GM18520 (cell line): ENCODE results near the gene OR52E6.
A peak's percentile ranks its signal among the peaks of the same experiment; 100 is the strongest.

Source experiments
- ATAC-seq: cut with Tn5 transposase; IDR thresholded peaks from one replicate; pipeline ENCODE4 v1.9.1; 2021; ENCODE audit not compliant: unreplicated experiment

The OR52E6 gene

DNA sequence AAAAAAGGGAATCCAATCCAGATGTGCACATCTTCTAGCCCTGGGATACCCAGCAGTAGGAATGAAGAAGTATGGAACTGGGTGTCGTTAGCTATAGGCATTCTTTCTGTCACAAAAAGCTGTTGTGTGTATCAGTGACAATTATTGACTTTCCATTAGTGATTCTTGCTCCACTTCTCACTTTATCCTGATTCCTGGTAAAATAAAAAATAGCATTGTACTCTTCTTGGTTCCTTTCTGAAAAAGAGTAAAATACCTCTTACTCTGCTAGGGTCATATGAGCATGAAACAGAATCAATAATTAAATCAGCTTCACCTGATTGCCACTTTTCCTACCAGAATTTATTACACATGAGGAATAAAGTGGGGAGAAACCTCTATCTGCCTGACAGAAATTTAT lies at the start of gene OR52E6:
Gene OR52E6 (minus strand): TSS at position 101 of the 400 bp plus-strand sequence. CDS start 0 bp downstream, at position 101.
- no peak for ATAC-seq

DNA sequence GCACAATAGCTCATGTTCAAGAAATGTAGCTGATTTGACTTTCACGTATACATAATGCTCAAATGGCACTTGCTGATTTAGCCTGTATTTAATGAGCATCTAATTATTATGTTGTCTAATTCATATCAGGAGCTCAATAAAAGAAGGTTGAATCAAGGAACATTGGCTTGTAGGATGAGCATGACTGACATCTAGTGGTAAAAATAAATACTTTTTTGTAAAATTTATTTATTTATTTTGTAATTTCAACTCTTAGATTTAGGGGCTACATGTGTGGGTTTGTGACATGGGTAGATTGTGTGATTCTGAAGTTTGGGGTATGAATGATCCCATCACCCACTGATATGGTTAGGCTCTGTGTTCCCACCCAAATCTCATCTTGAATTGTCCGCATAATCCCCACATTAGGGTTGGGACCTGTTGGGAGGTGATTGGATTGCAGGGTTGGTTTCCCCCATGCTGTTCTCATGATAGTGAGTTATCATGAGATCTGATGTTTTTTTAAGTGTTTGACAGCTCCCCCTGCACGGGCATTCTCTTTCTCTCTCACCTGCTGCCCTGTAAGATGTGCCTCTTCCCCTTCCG lies 49.6 kb upstream of the OR52E6 start:
- no peak for ATAC-seq

DNA sequence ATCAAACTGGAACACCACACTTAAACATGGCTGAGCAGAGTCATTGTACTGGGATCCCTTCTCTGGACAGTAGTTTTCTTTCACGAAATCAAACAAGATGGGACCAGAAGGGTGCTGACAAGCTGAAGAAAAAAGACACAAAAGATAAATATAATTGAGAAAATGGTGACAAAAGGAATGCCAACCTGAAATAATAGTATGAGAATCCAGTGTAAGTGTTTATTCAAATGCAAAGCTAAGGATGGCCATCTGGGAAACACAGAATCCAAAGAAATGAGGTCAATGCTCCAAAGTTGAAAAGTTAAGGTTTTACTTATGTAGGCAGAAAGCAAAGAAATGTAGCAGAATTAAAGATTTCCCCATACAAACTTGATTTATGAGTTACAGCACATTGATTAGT lies 46.0 kb upstream of the OR52E6 start:
- ATAC-seq, result no peak

DNA sequence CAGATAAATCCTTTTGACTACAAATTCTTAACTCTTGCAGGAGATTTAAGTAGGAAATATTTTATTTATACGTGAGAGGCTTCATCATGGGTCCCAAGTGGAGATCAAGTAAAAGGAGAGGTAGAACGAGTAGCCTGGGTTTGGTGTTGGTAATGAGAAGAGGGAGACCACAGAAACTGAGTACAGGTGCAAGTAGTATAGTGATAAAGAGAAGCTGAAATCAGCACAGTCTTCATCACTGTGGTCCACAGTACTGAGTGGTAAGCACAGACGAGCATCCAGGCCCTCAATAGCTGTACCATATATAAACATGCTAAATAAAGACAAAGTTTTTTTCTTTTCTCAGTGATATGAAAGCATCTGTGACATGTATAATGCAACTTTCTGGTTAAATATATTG lies 45.5 kb upstream of the OR52E6 start:
- ATAC-seq, result no peak

DNA sequence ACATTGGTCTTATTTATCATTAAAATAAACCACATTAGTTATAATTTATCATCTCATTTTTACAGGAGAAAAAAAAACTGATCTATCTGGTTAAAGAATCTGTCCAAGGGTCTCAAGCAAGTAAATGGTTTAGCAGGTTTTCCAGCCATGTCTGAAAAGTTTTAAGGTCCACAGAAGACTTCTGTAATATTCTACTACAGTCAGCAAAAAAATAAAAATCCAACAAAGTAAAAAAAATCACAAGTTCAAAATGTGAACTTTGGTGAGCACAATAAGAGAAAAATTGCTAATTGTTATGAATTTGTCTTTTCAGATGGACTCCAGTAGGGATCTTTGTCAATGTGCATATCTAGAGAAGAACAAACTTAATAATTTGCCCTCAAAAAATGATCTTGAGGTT lies 40.1 kb upstream of the OR52E6 start:
- ATAC-seq, result no peak

DNA sequence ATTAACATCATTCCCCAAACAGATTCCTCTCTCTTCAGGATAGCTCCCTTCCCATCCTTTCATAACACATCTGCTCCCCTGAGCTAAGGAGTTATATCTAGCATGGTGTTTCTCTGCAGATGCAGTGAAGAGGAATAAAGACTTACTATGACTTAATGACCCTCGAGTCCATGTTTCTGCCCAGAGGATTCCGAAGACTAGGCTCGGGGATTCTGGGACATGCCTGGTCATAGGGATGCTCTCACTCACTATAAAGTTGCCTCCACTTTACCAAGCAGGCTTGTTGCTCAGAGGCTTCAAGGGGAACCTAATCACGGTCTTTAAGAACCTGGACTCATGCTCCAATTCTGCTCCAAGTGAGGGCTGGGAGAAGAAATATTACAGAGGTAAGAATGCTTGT lies 38.6 kb upstream of the OR52E6 start, which contains the start of gene OR52E4:
Gene OR52E4 (plus strand): TSS at position 301 of the 400 bp plus-strand sequence. CDS start 3,664 bp downstream, outside the sequence.
- no peak for ATAC-seq

DNA sequence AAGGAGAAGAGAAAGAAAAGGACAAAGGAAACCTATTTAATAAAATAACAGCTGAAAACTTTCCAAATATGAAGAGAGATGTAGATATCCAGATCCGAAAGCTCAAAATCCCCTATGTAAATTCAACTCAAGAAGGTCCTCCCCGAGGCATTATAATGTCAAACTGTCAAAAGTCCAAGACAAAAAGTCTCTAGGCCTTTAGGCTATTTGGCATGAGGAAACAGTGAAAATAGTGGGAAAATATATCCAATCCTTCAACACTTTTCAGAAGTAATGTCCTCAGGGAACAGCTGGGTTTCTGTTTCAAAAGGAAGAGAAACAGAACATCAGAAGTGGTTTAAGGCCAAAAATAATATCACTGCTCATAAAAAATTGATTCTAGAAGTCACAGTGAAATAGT lies 36.9 kb upstream of the OR52E6 start:
- no peak for ATAC-seq

DNA sequence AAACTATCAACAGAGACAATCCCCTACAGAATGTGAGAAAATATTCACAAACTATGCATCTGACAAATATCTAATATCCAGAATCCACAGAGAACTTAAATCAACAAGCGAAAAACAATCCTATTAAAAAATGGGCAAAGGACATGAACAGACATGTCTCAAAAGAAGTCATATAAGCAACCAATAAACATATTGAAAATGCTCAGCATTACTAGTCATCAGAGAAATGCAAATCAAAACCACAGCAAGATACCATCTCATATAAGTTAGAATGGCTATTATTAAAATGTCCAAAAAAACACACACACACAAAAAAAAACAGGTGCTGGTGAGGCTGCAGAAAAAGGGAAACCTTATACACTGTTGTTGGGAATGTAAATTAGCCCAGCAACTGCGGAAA lies 24.1 kb upstream of the OR52E6 start:
- no peak for ATAC-seq

DNA sequence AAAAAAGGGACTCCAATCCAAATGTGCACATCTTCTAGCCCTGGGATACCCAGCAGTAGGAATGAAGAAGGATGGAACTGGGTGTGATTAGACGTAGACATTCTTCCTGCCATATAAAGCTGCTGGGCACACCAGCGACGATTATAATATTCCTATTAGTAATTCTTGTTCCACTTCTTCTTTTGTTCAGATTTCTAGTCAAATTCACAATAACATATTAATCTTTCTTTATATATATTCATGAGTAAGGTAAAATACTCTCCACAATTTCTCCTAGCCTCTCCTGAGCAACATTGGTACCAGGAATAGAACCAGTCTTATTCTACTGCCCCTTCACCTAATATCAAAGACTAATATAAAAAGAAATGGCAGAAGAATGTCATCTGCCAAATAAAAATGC lies 15.9 kb upstream of the OR52E6 start, which contains the start of gene OR52E8:
Gene OR52E8 (minus strand): TSS at position 101 of the 400 bp plus-strand sequence. CDS start 0 bp downstream, at position 101.
- no peak for ATAC-seq

DNA sequence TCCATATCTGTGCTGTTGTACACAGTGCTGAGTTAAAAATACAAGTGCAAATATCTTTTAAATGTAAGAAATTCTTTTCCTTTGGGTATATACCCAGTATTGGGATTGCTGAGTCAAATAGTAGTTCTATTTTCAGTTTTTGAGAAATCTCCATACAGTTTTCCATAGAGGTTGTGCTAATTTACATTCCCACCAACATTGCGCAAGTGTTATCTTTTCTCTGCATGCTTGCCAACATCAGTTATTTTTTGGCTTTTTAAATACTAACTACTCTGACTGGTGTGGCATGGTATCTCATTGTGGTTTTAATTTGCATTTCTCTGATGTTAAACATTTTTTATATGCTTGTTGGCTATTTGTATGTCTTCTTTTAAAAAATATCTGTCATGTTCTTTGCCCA lies 9.3 kb upstream of the OR52E6 start:
- ATAC-seq, result no peak

DNA sequence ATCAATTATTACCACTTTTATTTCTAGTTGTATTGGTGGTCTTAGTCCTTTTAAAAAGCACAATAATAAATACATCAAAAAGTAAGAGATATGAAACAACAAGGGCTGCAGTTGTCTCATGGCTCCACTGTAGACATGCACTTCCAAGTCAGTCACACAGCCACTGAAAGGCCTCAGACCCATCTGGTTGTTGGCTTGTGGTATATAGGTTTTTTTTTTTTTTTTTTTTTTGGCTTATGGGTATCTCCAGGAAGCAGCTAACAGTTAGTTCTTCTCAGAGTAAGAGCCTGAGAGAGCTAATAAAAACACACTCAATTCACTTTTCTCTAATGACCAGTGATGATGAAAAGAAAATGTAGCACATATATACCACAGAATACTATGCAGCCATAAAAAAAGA lies 6.0 kb upstream of the OR52E6 start:
- ATAC-seq, result no peak

DNA sequence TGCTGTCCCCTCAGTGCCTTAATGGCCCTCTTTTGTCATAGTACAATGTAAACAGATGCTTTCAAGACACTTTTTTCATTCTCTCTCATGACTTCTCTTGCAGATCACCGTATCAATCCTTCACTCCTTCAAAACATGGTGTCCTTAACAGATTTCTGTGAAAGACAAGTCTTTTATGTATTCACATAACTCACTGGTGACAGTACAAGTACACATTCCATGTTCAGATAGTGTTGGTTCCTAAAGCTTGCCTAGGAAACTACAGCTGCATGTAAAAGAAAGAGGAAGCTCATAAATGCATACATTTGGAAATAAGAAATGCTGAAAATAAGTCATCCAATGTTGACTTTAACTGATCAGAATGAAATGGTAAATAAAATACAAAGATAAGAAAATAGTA lies 5.0 kb upstream of the OR52E6 start:
- no peak for ATAC-seq

DNA sequence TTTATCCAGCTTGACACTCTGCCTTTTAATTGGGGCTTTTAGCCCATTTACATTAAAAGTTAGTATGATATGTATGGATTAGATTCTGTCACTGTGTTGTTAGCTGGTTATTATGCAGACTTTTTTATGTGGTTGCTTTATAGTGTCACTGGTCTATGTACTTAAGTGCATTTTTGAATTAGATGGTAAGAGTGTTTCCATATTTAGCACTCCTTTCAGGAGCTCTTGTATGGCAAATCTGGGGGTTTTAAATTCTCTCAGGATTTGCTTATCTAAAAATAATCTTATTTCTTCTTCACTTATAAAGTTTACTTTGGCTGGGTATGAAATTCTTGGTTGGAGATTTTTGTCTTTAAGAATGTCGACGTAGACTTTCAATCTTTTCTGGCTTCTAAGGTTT lies 4.0 kb downstream of the OR52E6 start:
- no peak for ATAC-seq

DNA sequence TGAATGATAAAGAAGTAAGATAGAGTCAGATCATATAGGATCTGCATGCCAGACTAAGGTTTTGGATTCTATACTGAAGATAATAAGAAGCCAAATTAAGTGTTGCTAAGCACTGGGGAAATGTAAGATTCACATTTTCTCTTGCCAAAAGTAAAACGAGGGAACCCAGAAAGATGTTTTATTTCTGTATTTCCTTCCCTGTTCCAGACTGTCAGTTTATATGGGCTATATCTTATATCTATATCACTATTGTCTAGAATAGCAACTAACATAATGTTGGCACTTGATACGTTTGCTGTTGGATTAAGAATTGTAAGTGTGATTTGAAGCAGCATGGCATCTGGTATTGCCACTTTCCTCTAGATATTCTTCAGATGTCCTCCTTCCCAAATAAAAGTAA lies 8.3 kb downstream of the OR52E6 start:
- no peak for ATAC-seq

DNA sequence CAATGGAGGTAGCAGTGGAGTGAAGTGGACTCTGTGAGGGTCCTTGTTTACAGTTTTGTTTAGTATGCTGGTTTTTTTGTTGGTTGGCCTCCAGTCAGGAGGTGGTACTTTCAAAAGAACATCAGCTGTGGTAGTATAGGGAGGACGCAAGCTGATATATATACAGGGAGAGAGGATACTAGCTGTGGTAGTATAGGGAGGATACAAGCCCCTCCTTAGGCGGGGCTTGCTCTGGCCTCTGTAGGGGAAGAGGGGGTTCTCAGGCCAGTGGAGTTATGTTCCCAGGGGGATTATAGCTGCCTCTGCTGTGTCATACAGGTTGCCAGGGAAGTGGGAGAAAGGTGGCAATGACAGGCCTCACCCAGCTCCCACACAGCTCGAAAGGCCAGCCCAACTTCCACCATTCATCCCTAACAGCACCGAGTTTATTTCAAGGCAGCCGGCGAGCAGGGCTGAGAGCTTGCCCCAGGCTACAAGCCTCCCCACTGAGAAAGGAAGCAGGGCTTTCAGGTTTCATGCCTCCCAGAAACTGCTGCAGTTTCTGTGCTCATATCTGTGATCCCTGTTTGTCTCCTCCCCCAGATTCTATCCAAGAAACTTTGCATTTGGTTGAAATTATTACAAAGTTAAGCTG lies 10.4 kb downstream of the OR52E6 start:
- ATAC-seq, result no peak

DNA sequence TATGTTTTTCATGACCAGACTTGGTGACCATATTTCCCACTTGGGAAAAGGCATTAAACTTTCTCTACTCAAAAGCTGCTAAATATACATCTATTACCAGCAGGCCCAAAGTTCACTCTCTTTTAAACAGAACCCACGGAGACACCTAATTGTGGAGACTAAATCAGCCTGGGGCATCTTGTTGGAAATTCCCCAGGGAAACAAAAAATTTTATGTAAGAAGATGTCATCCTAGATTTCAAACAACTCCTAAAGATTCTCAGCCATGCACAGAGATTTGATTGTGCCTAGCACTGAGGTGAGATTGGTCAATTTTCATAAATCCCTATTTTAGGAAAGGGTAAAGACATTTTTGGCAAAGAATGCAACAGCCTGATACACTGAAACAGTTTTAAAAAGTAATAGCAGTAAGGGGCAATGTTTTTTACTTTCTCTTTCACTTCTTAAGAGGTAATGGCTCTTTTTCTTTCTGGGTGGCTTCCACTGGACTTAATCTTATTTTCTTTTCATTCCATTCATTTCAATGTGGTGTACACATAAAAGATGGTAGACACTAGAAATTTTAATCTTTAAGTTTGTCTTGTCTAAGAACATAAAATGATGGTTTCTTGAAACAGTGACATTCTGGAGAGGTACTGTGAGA lies 23.3 kb downstream of the OR52E6 start:
- ATAC-seq, result no peak

DNA sequence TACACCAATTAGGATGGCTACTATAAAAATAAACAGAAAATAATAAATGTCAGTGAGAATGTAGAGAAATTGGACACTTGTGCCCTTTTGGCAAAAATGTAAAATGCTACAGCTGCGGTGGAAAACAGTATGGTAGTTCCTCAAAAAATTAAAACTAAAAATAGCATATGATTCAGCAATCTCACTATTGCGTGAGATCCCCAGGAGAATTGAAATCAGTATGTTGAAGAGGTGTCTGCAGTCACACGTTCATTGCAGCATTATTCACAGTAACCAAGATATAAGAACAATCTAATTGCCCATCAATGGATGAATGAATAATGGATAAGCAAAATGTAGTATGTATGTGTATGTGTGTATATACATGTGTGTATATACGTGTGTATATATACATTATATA lies 26.2 kb downstream of the OR52E6 start:
- ATAC-seq, result no peak

DNA sequence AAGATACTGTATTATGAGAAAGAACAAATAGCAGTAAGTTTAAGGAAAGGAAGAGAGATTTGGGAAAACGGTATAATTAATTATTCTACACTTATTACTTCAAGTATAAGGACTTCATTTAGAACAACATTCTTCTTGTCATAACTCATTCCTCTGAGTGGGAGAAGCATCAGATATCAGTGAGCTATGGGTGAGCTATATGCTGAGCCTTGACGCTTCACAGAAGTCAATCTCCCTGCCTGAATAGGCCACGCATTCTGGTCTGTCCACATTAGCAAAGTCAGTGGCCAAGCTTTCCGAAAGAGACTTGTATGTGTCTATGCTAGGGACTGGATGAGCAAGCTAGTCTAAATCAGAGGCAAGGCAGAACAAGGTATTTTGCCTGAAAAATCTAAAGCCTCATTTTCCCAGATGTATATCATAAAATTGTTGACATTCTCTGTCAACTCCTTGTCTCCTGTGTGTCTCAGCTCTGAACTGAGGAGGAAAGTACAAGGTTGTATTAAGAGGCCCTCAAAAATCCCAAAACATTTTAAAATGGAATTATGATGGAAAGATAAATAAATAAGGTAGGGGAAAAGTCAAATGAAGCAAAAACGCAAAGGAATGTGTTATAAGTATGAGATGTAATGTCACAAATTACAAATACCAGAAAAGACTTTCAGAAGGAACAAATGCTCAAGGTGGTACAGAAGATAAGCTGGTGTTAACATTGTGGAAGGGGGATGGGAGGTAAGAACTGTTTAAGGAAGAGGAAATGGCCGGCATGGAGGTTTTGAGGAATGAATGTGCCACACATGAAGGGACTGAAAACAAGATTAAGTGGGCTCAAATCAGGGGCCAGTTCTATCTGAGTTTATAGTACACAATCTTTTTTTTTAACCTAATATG lies 31.5 kb downstream of the OR52E6 start:
- ATAC-seq, result no peak

DNA sequence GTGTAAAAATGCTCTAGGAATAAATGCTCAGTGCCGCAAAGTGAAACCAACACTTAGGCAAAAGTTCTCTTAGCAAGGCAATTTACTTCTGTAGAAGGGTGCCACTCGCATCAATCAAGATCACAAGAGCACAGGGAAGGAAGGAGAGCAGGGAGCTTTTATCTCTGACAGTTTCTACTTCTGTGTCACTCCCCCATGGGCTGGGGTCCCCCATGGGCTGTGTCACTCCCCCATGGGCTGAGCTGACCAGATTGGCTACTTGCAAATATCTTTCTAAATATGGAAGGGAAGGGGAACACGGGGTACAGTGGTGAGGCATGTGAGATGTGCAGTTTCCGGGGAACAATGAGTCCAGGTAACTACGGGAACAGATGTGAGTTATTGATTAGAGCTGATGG lies 32.6 kb downstream of the OR52E6 start:
- no peak for ATAC-seq

DNA sequence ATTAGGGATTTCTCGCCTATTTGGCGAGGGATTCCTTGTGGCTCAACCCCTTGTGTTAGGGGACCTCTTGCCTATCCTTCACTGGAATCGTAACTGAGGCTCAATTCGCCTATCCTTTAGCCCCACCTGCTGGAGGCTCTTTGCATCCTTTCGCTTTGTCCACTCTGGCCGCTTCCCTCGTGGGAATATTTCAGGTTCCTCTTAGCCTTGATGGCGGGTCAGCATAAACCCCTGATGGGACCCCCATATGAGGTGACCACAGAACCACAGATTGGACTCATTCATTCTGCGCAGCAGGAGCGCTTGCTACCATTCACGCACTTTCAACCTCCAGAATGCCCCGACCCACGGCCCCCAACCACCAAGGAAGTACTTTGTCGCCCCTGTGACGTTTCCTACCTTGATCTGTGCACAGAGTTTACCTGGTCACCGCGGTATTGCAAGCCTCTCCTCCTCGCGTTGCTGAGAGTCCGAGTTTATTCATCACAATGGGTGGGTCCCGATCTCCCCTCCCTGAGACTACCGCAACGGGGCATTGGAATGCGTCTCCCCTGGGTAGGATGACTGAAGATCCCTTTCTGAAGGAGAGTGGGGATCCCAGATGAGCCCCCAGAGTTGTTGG lies 33.1 kb downstream of the OR52E6 start, which contains the start of gene OR52N2:
Gene OR52N2 (plus strand): TSS at position 425 of the 622 bp plus-strand sequence. CDS start 11,412 bp downstream, outside the sequence.
- ATAC-seq, result peak; percentile 88

DNA sequence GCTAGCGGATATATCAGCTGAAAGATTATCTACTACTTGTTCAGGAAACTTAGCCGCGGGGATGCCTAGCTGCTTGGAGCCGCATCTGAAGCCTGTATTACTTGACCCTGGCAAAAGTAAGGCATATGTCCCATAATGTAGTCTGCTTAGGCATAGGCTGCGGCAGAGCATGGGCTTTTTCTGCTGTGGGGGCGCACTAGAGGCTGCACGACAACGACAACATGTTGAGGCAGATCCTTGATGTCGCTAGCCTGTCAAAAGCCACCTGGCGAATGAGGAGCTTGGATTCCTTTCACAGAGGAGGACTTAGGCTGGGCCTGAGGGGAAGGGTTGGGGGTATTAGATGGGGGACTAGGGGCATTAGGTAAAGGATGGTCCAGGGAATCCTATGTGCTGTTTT lies 34.1 kb downstream of the OR52E6 start:
- no peak for ATAC-seq
